B cell (primary cell): Measurements from ENCODE around the gene FTCD.

Source experiments
- CTCF ChIP-seq: fragments of 200-600 bp; IDR thresholded peaks from one replicate; pipeline ENCODE4 v1.8.0; 2022; ENCODE audit warnings: antibody characterized with exemption, mild to moderate bottlenecking
- EZH2 ChIP-seq: IDR thresholded peaks from 2 replicates; pipeline ENCODE4 v1.6.1; 2012; ENCODE audit warnings: borderline replicate concordance, low read depth, mild to moderate bottlenecking, moderate library complexity, low read length; ENCODE audit not compliant: insufficient read depth, poor library complexity, severe bottlenecking

DNA sequence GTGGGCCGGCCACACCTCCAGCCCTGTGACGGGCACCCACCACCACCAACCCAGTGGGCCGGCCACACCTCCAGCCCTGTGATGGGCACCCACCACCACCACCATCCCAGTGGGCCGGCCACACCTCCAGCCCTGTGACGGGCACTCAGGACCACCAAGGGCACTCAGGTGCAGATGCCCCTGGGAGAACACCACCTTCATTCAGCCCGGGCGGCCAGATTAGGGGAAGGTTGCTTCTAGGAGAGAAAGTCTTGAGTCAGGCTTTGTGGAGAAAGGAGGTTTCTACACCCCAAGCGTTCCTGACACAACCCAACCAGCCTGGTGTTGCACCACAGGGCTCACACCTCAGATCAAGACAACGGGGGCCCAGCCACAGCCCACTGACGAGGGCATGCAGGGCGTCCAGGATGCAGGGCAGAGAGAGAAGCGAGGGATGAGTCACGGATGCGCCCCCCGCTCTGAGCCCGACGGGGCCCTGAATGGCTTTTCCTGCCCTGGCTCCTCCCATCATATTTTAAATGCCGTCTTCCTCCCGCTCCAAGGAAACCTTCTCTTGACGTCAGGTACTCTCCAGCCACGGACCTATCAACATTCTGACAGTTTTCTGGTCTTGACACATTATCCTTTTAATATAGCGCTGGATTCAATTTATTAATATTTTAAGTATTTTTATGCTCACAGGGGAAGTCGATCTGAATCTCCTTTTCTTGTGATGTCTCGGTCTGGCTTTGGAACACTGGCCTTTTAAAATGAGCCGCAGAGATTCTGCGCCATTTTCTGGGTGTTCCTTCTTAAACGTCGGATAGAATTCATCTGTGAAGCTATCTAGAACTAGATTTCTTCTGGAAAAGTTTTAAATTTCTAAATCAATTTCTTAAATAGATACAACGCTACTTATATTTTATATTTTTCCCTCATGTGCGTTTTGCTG is 29.5 kb upstream of the FTCD start:
- no peak for TF ChIP-seq CTCF
- no peak for TF ChIP-seq EZH2
